Left lung (tissue), 10 donors: ENCODE data around the gene C1QTNF3. TPM values are rescaled to one million over a fixed set of nuclear protein-coding genes. Genes with fewer than 3 reads are reported as not detected.
A peak's percentile ranks its signal among the peaks of the same experiment; 100 is the strongest.

ENCODE experiments used
- ATAC-seq: fragments of 200-7000 bp; cut with Tn5 transposase; one replicate; pipeline ENCODE4 v1.9.1; 2020; ENCODE audit warnings: moderate library complexity
- DNase-seq, 4 donors: peaks; one replicate each; pipeline ENCODE4 v3.0.0-alpha.2; 2013 to 2020
- H3K27ac ChIP-seq, 2 donors: fragments of 200-600 bp; sonication (generic) in 1 of 2; one replicate each; pipeline versions ENCODE4 v1.5.0 to v1.8.0; 2020 to 2021
- H3K27me3 ChIP-seq, 2 donors: fragments of 200-600 bp; sonication (generic) in 1 of 2; one replicate each; pipeline versions ENCODE4 v1.5.0 to v1.8.0; 2020 to 2021
- H3K36me3 ChIP-seq, 2 donors: fragments of 200-600 bp; sonication (generic) in 1 of 2; one replicate each; pipeline versions ENCODE4 v1.5.0 to v1.8.0; 2020 to 2021
- H3K4me1 ChIP-seq, 2 donors: fragments of 200-600 bp; one replicate each; pipeline ENCODE4 v1.8.0; 2021
- H3K4me3 ChIP-seq, 2 donors: fragments of 200-600 bp; sonication (generic) in 1 of 2; one replicate each; pipeline versions ENCODE4 v1.5.0 to v1.8.0; 2020 to 2021; ENCODE audit warnings: mild to moderate bottlenecking in 1 of 2
- H3K9me3 ChIP-seq, 2 donors: fragments of 200-600 bp; sonication (generic) in 1 of 2; one replicate each; pipeline versions ENCODE4 v1.5.0 to v1.8.0; 2020 to 2021
- CTCF ChIP-seq, 2 donors: fragments of 200-600 bp; sonication (generic) in 1 of 2; IDR thresholded peaks; one replicate each; pipeline versions ENCODE4 v1.5.0 to v1.8.0; 2021; ENCODE audit warnings: antibody characterized with exemption in 2 of 2
- intact Hi-C, 2 donors: fragments of 100-400 bp; cut with DNase I; formaldehyde crosslinking; loops; one replicate each; pipeline versions ENCODE4 v1.11.2 to v1.14.2; 2022
- polyA plus RNA-seq, 6 donors: library from polyadenylated mRNA; unstranded; fragments of 120-200 nt; gene quantifications; one replicate each; pipeline ENCODE4 v1.2.1, GENCODE V29; 2013; ENCODE audit not compliant: insufficient read length in 6 of 6
- total RNA-seq, 2 donors: library from RNA; stranded (reverse); fragmentation: NEBNext Ultra II Directional; extraction: Animal tissue kit (Norgen Biotek cat#: 25700); gene quantifications; one replicate each; pipeline ENCODE4 v1.2.1, GENCODE V29; 2021
- donor health status: DM: no; HTN: yes; CAD: no.
- donor health status: DM: no; HTN: no; CAD: no.

The C1QTNF3 gene
- total and polyA plus RNA-seq, 8 donors: 4.5 to 31.1 (median 23.4) TPM

GRCh38 chr5:34045023-34045422, 2.0 kb upstream of the C1QTNF3 start:
- Histone ChIP-seq H3K4me1 (peaks cover 16 to 50% of the 10 kb centered on the region in 2 donors), H3K4me3 (no peak overlapping the region), H3K9me3 (no peaks in the 10 kb centered on the region), H3K27me3 (no peaks in the 10 kb centered on the region), H3K36me3 (no peaks in the 10 kb centered on the region), H3K27ac (no peak overlapping the region)
- intact Hi-C loops: no loop called here
- no peak for ATAC-seq
- DNase-seq: no peak
- no peak for TF ChIP-seq CTCF (IDR thresholded peaks at IDR 0.05)

GRCh38 chr5:34042321-34042720, 692 bp downstream of the C1QTNF3 start:
- Histone ChIP-seq H3K4me3 (no peak overlapping the region), H3K27me3 (no peaks in the 10 kb centered on the region), H3K27ac (peak overlapping the region in 1 of 2 donors; percentile 81), H3K9me3 (no peaks in the 10 kb centered on the region), H3K36me3 (no peaks in the 10 kb centered on the region), H3K4me1 (peaks cover 16 to 40% of the 10 kb centered on the region in 2 donors)
- DNase-seq (peak in 2 of 4 donors; percentile 56 to 78), ATAC-seq (peak; percentile 8)
- intact Hi-C loops: no loop called here
- TF ChIP-seq CTCF (IDR thresholded peaks at IDR 0.05): no peak

DNA sequence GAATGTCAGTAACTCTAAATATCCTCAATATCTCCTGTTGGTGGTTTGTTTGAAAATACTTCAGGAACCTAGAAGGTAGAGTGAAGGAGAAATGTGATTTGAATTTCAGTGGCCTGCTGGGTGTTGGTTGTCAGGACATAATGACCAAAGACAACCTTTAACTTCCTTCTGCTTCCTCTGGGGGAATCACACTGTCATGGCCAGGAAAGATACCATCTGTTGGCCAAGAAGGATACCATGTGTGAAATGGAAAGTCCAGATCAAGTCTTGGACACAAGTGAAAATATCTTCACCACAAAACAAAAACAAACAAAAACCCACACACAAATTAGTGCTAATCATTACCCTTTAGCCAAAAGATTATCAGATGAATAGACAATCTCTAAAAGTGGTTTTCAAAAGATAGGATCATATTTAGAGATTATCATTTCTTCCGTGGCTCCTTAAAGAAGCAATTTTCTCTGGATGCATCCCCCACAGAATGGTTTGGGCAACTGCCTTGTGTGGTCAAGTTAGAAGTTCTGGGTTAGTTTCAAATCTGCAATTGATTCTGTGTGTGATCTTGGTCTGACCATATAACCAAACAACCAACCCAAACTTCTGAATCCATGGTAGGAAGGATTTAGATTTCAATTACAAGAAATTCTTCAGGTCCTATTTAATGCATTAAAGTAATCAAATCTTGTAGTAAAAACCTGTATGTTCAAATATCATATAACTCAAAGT, 1.6 kb downstream of the C1QTNF3 start:
- no peak for ATAC-seq
- no peak for TF ChIP-seq CTCF (IDR thresholded peaks at IDR 0.05)
- DNase-seq: no peak
- no peak overlapping the region for H3K4me3 ChIP-seq
- no peaks in the 10 kb centered on the region for H3K27me3 ChIP-seq
- peak overlapping the region; percentile 13 to 81 for H3K27ac ChIP-seq
- no peaks in the 10 kb centered on the region for H3K36me3 ChIP-seq
- peaks cover 16 to 40% of the 10 kb centered on the region in 2 donors for H3K4me1 ChIP-seq
- intact Hi-C loops: no loop called here
- H3K9me3 ChIP-seq: no peaks in the 10 kb centered on the region

GRCh38 chr5:34040472-34040871, 2.5 kb downstream of the C1QTNF3 start:
- Histone ChIP-seq H3K9me3 (no peaks in the 10 kb centered on the region), H3K36me3 (no peaks in the 10 kb centered on the region), H3K4me1 (peaks cover 14 to 40% of the 10 kb centered on the region in 2 donors), H3K4me3 (no peak overlapping the region), H3K27ac (peak overlapping the region in 1 of 2 donors; percentile 31), H3K27me3 (no peaks in the 10 kb centered on the region)
- intact Hi-C loops: no loop called here
- DNase-seq (no peak), ATAC-seq (no peak)
- no peak for TF ChIP-seq CTCF (IDR thresholded peaks at IDR 0.05)

- Histone ChIP-seq H3K4me1 (peaks cover 12 to 40% of the 10 kb centered on the region in 2 donors), H3K9me3 (no peaks in the 10 kb centered on the region), H3K36me3 (peaks cover 0 to 7% of the 10 kb centered on the region in 2 donors), H3K27me3 (no peaks in the 10 kb centered on the region), H3K27ac (peak overlapping the region in 1 of 2 donors; percentile 31), H3K4me3 (no peak overlapping the region)
- peak; percentile 78 for ATAC-seq
- no peak for TF ChIP-seq CTCF (IDR thresholded peaks at IDR 0.05)
- intact Hi-C loops: no loop called here
- DNase-seq: peak in 1 of 4 donors; percentile 53
Observed at GRCh38 chr5:34039398-34040157, 3.4 kb downstream of the C1QTNF3 start.
